A673 (cell line): ENCODE data around the gene MAST3.

Experiments
- CTCF ChIP-seq: fragments of 300-800, 200-600 bp; sonication (generic); conservative IDR thresholded peaks from 2 replicates; pipeline ENCODE4 v1.5.1; 2017; ENCODE audit warnings: low read depth, mild to moderate bottlenecking, antibody characterized with exemption, low read length, moderate library complexity, mixed read lengths
- EZH2 ChIP-seq: fragments of 200-600 bp; sonication (generic); IDR thresholded peaks from 2 replicates; pipeline ENCODE4 v1.6.1; 2017; ENCODE audit warnings: borderline replicate concordance, low read depth, mild to moderate bottlenecking, mixed read lengths, antibody characterized with exemption, low read length; ENCODE audit not compliant: poor library complexity, severe bottlenecking

- TF ChIP-seq CTCF, result peak; percentile 31; the same call in 1 of the 2 replicates
- TF ChIP-seq EZH2, result no peak
Measured at GRCh38 chr19:18160971-18161635, 63.5 kb downstream of the MAST3 start.
